ENCODE data around the gene SEC14L1.

SEC14L1 gene

DNA sequence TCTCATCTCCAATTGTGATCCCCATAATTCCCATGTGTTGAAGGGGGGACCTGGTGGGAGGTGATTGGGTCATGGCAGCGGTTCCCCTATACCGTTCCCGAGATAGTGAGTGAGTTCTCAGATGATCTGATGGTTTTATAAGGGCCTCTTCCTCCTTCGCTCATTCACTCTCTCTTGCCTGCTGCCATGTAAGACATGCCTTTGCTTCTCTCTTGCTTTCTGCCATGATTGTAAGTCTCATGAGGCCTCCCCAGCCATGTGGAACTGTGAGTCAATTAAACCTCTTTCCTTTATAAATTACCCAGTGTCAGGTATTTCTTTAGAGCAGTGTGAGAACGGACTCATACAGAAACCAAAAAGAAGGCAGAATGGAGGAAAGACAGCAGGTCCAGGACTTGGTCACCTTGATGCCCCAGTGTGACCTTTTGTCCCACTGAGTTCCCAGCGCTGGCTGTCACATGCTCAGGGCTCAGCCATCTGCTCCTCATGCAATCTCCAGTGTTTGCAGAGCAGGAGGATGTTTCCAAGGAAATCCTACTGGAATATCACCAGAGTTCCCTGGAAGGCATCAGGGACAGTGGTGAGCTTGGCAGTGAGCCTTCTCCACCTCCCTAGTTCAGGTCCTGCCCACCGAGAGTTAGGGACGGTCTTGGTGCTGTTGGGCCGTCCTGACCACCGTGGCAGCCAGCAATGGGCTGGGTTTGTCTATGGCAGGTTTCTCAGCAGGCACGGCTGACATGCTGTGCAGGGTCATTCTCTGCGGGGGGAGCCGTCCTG, 96.7 kb downstream of the SEC14L1 start:
- H3K4me3 ChIP-seq (ENCODE audit: low read depth, low read length): no peak overlapping the region
- H3K36me3 ChIP-seq (ENCODE audit: control insufficient read depth in 2 of 2, insufficient read depth in 1 of 2, low read length in 2 of 2): no peaks in the 10 kb centered on the region
- no peaks in the 10 kb centered on the region for H3K9me3 ChIP-seq (ENCODE audit: control insufficient read depth, insufficient read depth, low read depth, low read length)
- no peaks in the 10 kb centered on the region for H3K4me1 ChIP-seq (ENCODE audit: control insufficient read depth, insufficient read depth, low read length)
- CTCF ChIA-PET: no interaction called here
- no peak for TF ChIP-seq ZBTB21 (tag by site-specific recombination; IDR thresholded peaks at IDR 0.05)
- peak; percentile 50 for TF ChIP-seq SETDB1 (IDR thresholded peaks at IDR 0.05; ENCODE audit: insufficient read length, low read length)
- no peak overlapping the region for H3K27ac ChIP-seq (ENCODE audit: extremely low read depth, low read depth, low read length)
- POLR2A ChIA-PET: interaction anchor here (0.7 kb wide), 1 partner anchor 256 kb away, joined by 5 read pairs; no protein-coding TSS in a partner anchor

DNA sequence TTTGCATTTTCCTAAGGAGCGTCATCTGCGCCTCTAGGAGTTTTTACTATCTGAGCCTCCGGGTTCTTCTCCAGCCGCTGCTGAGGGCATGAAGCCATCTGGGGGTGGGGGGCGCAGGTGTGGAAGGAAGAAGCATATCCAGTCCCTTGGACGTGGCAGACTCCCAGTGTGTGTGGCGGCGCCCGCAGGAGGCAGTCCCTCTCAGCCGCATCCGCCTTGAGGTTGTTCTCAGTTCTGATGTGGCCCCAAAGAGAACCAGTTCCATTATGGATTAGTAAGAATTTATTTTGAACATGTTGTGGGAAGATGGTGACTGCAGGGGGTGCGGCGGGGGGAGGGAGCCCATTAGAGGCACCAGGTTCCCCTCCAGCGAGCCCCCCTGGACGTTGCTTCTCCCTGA, 100.2 kb downstream of the SEC14L1 start:
- Histone ChIP-seq H3K36me3 (ENCODE audit: control insufficient read depth in 2 of 2, insufficient read depth in 1 of 2, low read length in 2 of 2) (no peaks in the 10 kb centered on the region), H3K4me1 (ENCODE audit: control insufficient read depth, insufficient read depth, low read length) (0 out of 2 replicates have a peak, but pooled peaks cover 2% of the 10 kb centered on the region), H3K9me3 (ENCODE audit: control insufficient read depth, insufficient read depth, low read depth, low read length) (no peaks in the 10 kb centered on the region), H3K27ac (ENCODE audit: extremely low read depth, low read depth, low read length) (no peak overlapping the region), H3K4me3 (ENCODE audit: low read depth, low read length) (no peak overlapping the region)
- ChIA-PET POLR2A (no interaction called here), CTCF (no interaction called here)
- TF ChIP-seq ZNF416 (tag by site-specific recombination; IDR thresholded peaks at IDR 0.05) (no peak), ZNF501 (tag by site-specific recombination; IDR thresholded peaks at IDR 0.05) (no peak), ZSCAN5A (tag by site-specific recombination; IDR thresholded peaks at IDR 0.05) (no peak), ZNF10 (tag by site-specific recombination; IDR thresholded peaks at IDR 0.05) (no peak), ZNF707 (tag by site-specific recombination; IDR thresholded peaks at IDR 0.05) (no peak), SP7 (tag by site-specific recombination; IDR thresholded peaks at IDR 0.05) (no peak), ZNF544 (tag by site-specific recombination; IDR thresholded peaks at IDR 0.05) (no peak), ZNF580 (tag by site-specific recombination; IDR thresholded peaks at IDR 0.05) (no peak)

GRCh38 chr17:77242118-77242851, 101.5 kb downstream of the SEC14L1 start:
- POLR2A ChIA-PET: no interaction called here
- no peaks in the 10 kb centered on the region for H3K36me3 ChIP-seq (ENCODE audit: control insufficient read depth in 2 of 2, insufficient read depth in 1 of 2, low read length in 2 of 2)

More at GRCh38 chr17:77242118-77242851, 101.5 kb downstream of the SEC14L1 start:
- TF ChIP-seq ZNF610 (tag by site-specific recombination; IDR thresholded peaks at IDR 0.05; ENCODE audit: borderline replicate concordance) (no peak), ZBTB7A (tag by site-specific recombination; IDR thresholded peaks at IDR 0.05; ENCODE audit: low read depth) (no peak), ZBTB8A (tag by site-specific recombination; IDR thresholded peaks at IDR 0.05) (no peak), ZFP3 (tag by site-specific recombination; IDR thresholded peaks at IDR 0.05; ENCODE audit: low read depth) (no peak), ZFHX2 (tag by site-specific recombination; conservative IDR thresholded peaks at IDR 0.05) (no peak), ZNF341 (tag by site-specific recombination; IDR thresholded peaks at IDR 0.05; ENCODE audit: low read depth) (no peak; the same call in 1 of the 2 replicates), ZNF211 (tag by site-specific recombination; IDR thresholded peaks at IDR 0.05; ENCODE audit: low read depth) (no peak), KLF9 (tag by site-specific recombination; IDR thresholded peaks at IDR 0.05; ENCODE audit: low read depth) (no peak), ZNF112 (tag by site-specific recombination; IDR thresholded peaks at IDR 0.05) (no peak), ZNF629 (tag by site-specific recombination; IDR thresholded peaks at IDR 0.05) (no peak), ZNF664 (tag by site-specific recombination; IDR thresholded peaks at IDR 0.05) (no peak), ZNF48 (tag by site-specific recombination; IDR thresholded peaks at IDR 0.05) (no peak), ZBTB20 (tag by site-specific recombination; IDR thresholded peaks at IDR 0.05) (no peak), BCL11B (tag by site-specific recombination; IDR thresholded peaks at IDR 0.05; ENCODE audit: low read depth) (no peak), ZNF37A (tag by site-specific recombination; IDR thresholded peaks at IDR 0.05) (no peak)
- TF ChIP-seq, protein P1, sequence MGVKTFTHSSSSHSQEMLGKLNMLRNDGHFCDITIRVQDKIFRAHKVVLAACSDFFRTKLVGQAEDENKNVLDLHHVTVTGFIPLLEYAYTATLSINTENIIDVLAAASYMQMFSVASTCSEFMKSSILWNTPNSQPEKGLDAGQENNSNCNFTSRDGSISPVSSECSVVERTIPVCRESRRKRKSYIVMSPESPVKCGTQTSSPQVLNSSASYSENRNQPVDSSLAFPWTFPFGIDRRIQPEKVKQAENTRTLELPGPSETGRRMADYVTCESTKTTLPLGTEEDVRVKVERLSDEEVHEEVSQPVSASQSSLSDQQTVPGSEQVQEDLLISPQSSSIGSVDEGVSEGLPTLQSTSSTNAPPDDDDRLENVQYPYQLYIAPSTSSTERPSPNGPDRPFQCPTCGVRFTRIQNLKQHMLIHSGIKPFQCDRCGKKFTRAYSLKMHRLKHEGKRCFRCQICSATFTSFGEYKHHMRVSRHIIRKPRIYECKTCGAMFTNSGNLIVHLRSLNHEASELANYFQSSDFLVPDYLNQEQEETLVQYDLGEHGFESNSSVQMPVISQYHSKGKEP (tag by site-specific recombination; IDR thresholded peaks at IDR 0.05): no peak
- TF ChIP-seq, protein P2, sequence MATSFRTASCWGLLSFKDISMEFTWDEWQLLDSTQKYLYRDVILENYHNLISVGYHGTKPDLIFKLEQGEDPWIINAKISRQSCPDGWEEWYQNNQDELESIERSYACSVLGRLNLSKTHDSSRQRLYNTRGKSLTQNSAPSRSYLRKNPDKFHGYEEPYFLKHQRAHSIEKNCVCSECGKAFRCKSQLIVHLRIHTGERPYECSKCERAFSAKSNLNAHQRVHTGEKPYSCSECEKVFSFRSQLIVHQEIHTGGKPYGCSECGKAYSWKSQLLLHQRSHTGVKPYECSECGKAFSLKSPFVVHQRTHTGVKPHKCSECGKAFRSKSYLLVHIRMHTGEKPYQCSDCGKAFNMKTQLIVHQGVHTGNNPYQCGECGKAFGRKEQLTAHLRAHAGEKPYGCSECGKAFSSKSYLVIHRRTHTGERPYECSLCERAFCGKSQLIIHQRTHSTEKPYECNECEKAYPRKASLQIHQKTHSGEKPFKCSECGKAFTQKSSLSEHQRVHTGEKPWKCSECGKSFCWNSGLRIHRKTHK (tag by site-specific recombination; IDR thresholded peaks at IDR 0.05): no peak
- Histone ChIP-seq H3K9me3 (ENCODE audit: control insufficient read depth, insufficient read depth, low read depth, low read length) (no peaks in the 10 kb centered on the region), H3K27ac (ENCODE audit: extremely low read depth, low read depth, low read length) (no peak overlapping the region), H3K4me1 (ENCODE audit: control insufficient read depth, insufficient read depth, low read length) (0 out of 2 replicates have a peak, but pooled peaks cover 2% of the 10 kb centered on the region), H3K4me3 (ENCODE audit: low read depth, low read length) (no peak overlapping the region)
- CTCF ChIA-PET: interaction anchor here (0.6 kb wide), 1 partner anchor 530 kb away, joined by 3 read pairs; no protein-coding TSS in a partner anchor
